ENCODE measurements around the gene SH3BGRL3.
"Not testable (repeated sequence)": the region's sequence is repeated elsewhere in the genome, so short reads cannot be mapped to it uniquely, and the experiment has no call there.

The SH3BGRL3 gene

GRCh38 chr1:26300578-26301275 lies 20.8 kb downstream of the SH3BGRL3 start:
- TF ChIP-seq, protein P1, sequence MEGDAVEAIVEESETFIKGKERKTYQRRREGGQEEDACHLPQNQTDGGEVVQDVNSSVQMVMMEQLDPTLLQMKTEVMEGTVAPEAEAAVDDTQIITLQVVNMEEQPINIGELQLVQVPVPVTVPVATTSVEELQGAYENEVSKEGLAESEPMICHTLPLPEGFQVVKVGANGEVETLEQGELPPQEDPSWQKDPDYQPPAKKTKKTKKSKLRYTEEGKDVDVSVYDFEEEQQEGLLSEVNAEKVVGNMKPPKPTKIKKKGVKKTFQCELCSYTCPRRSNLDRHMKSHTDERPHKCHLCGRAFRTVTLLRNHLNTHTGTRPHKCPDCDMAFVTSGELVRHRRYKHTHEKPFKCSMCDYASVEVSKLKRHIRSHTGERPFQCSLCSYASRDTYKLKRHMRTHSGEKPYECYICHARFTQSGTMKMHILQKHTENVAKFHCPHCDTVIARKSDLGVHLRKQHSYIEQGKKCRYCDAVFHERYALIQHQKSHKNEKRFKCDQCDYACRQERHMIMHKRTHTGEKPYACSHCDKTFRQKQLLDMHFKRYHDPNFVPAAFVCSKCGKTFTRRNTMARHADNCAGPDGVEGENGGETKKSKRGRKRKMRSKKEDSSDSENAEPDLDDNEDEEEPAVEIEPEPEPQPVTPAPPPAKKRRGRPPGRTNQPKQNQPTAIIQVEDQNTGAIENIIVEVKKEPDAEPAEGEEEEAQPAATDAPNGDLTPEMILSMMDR (conservative IDR thresholded peaks at IDR 0.05; ENCODE audit: low read depth): no peak
- no peak for DNase-seq (ENCODE audit: low spot score)
- peak overlapping the region; percentile 67 for H3K27ac ChIP-seq
- ChIA-PET POLR2A (ENCODE audit: low non-redundant PET) (no interaction called here), CTCF (interaction anchor here (1.2 kb wide), 1 partner anchor 15 kb away, joined by 5 read pairs; no protein-coding TSS in a partner anchor)

DNA sequence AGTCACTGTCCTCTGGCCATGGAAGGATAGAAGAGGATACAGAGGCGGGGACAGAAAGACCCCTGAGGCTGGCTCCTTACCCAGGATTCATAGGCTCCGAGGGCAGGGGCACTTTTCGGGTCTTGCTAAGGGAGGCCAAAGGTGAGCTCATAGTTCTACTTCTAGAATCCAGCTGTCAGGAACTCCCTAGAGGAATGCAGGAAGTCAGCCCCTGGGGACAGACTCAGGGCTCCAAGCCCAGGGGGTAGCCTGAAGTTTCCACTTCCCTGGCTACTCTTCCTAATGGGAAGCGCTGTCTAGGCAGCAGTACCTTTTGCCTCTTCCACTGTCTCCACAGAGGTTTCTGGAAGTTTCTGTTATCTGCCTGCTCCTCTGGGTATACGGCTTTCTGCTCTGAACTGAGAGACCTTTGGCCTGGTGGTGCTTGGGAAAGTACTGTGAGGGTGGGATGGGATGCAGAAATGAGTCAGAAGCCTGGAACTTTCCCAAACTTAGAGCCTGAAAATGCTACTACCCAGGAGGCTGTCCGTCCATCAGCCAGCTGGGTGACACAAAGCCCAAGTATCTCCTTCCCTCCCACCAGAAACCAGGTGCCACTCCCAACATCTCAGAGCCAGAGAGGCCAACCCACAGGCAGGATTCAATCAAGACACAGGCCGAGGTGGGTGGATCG lies 23.0 kb downstream of the SH3BGRL3 start:
- ChIA-PET POLR2A (ENCODE audit: low non-redundant PET) (no interaction called here), CTCF (interaction anchor here (0.6 kb wide), 1 partner anchor 19 kb away, joined by 3 read pairs; no protein-coding TSS in a partner anchor)
- DNase-seq (ENCODE audit: low spot score): peak; percentile 37
- TF ChIP-seq, protein P1 (conservative IDR thresholded peaks at IDR 0.05; ENCODE audit: low read depth): no peak
- H3K27ac ChIP-seq: peak overlapping the region; percentile 76

- POLR2A ChIA-PET (ENCODE audit: low non-redundant PET): no interaction called here
- no peak for DNase-seq (ENCODE audit: low spot score)
- H3K27ac ChIP-seq: peak overlapping the region; percentile 70
- TF ChIP-seq, protein P1 (conservative IDR thresholded peaks at IDR 0.05; ENCODE audit: low read depth): no peak
- CTCF ChIA-PET: interaction anchor here (0.9 kb wide), 1 partner anchor 28 kb away, joined by 4 read pairs; no protein-coding TSS in a partner anchor
These were observed 25.9 kb downstream of the SH3BGRL3 start for GRCh38 chr1:26305667-26306289.

DNA sequence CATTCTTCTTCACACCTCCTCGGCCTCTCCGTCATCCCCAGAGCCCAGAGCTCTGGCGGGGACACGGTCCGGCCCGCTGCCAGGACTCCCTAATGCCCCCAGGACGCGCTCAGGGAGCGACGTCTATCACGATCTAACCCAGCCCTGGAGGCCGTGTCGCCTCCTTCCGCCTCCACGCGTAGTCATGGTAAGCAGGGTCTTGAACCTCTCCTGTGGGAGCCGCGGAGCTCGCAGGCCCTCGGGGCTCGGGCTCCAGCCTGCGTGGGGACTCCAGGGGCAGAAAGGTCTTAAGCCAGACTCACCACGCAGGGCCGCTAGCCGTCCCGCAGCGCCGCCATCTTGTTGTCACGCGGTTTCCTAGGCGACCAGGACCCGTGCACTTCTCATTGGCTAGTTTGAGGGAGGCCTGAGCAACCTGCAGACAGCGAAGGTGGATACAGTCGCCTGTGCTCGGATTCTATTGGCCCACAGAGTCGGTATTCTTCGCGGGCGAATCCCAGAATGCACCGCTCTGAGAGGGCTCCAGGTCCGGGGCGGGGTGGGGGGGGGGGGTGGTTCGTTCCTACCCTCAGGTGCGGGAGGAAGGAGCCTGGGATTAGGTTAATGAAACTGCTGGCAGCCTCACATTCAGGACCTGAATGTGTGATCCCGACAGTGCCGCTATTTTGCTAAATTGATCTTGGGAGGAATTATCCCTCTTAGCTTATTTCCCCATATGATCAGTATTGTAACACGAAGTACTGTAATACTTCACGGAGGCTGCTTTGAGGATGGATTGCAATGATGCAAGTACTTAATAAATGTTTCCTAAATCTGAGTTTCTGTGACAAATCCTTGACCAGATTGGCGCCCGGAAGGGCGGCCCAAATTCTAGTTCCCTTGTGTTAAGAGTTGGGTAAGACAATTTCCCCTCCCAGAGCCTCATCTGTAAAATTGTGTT lies 26.7 kb downstream of the SH3BGRL3 start, which contains the start of gene UBXN11:
Gene UBXN11, minus strand, starts transcription at position 347 of the 940 bp plus-strand sequence. CDS start 3,753 bp downstream, outside the sequence.
- CTCF ChIA-PET: interaction anchor here (0.8 to 1.6 kb wide), 3 partner anchors 14 to 29 kb away, joined by 4 to 8 read pairs (median 4); no protein-coding TSS in a partner anchor
- POLR2A ChIA-PET (ENCODE audit: low non-redundant PET): no interaction called here
- TF ChIP-seq, protein P1 (conservative IDR thresholded peaks at IDR 0.05; ENCODE audit: low read depth): no peak
- DNase-seq (ENCODE audit: low spot score): peak; percentile 99
- H3K27ac ChIP-seq: peak within 1 kb of the TSS; percentile 70

DNA sequence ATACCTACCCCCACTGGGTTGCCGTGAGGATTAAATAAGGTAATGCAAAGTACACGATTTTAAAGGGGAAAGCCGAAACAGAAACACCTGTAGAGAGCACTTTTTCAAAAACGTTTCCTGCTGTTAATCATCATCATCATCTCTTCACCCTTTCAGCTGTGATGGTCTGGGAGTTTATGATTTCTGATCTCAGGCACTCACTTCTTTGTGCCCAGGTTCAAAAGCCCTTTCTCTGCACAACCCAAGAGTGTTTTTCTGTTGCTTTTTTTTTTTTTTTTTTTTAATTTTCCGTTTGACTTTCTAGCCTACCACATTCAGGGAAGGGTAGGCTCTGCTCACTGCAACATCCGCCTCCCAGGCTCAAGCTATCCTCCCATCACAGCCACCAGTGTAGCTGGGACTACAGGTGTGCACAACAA lies 27.5 kb downstream of the SH3BGRL3 start:
- no peak for DNase-seq (ENCODE audit: low spot score)
- CTCF ChIA-PET: interaction anchor here (0.8 to 1.6 kb wide), 3 partner anchors 13 to 47 kb away, joined by 4 to 8 read pairs (median 4); partner anchors contain the start of gene CRYBG2
- TF ChIP-seq, protein P1 (conservative IDR thresholded peaks at IDR 0.05; ENCODE audit: low read depth): no peak
- peak overlapping the region; percentile 42 for H3K27ac ChIP-seq
- POLR2A ChIA-PET (ENCODE audit: low non-redundant PET): no interaction called here

DNA sequence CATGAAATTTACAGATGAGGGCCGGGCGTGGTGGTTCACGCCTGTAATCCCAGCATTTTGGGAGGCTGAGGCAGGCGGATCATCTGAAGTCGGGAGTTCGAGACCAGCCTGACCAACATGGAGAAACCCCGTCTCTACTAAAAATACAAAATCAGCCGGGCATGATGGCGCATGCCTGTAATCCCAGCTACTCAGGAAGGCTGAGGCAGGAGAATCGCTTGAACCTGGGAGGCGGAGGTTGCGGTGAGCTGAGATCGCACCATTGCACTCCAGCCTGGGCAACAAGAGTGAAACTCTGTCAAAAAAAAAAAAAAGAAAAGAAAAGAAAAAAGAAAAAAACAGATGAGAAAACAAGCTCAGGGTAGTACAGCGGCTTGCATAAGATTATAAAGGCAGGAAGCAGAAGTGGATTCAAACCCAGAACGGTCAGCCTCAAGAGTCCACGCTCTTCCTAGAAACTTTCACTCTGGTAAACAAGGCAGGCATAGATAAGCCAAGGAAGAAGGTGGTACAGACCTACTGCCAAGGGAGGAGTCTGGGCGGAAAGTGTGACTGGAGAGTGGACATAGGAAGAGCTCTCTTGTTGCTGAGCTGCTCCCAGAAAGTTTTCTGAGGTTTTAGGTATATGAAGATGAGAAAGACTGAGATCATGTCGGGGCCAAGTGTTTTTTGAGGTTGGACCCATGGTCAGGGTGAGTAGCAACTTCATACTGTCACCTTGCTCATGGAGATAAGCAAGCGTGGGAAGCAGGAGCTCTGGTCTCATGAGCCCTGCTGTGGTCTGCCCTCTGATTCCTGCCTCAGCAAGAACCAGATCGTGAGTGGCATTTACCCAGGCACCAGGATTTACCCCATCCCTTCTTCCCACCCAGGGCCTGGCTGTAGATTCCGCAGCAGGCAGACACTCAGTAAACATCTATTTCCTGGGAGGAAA lies 28.3 kb downstream of the SH3BGRL3 start:
- peak overlapping the region; percentile 42 for H3K27ac ChIP-seq
- CTCF ChIA-PET: interaction anchor here (0.6 to 2.2 kb wide), 5 partner anchors 13 to 1479 kb away, joined by 3 to 11 read pairs (median 4); partner anchors contain the start of gene CRYBG2
- DNase-seq (ENCODE audit: low spot score); POLR2A ChIA-PET (ENCODE audit: low non-redundant PET): not testable (repeated sequence)

All from RWPE1 (cell line).